Measurements from ENCODE around the gene DZIP3. TPM values are rescaled to one million over a fixed set of nuclear protein-coding genes. Genes with fewer than 3 reads are reported as not detected.
"Not testable (repeated sequence)": the region's sequence is repeated elsewhere in the genome, so short reads cannot be mapped to it uniquely, and the experiment has no call there.

DZIP3 gene
- total RNA-seq, 1 experiment from 2014 or later = 13.5 TPM

DNA sequence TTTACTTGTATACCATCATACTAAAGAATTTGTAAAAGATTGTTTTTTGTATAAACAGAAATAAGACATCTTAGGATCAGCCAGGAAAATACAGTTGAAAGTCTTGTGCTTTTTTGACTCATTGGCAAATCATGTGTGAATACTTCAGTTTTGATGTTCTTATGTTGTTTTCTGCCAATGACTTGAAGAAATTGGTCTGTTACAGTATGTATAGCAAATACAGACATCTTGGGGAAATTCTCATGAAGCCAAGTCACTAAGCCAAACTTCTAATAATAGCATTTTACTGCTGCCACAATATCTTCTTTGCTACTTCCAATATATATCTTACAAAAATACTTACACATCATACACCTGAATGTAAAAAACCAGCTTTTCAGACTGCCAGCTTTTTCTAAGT lies 83.2 kb downstream of the DZIP3 start:
- Histone ChIP-seq H3K27ac (no peak overlapping the region), H3K4me1 (replicated peaks) (no peaks in the 10 kb centered on the region), H3K9me3 (replicated peaks) (no peaks in the 10 kb centered on the region), H3K4me3 (no peak overlapping the region), H3K36me3 (peaks cover 4% of the 10 kb centered on the region; the same call in 1 of the 2 replicates), H3K27me3 (replicated peaks) (no peaks in the 10 kb centered on the region)
- no peak for DNase-seq (ENCODE audit: low read depth in 1 of 2, low spot score in 2 of 2)

DNA sequence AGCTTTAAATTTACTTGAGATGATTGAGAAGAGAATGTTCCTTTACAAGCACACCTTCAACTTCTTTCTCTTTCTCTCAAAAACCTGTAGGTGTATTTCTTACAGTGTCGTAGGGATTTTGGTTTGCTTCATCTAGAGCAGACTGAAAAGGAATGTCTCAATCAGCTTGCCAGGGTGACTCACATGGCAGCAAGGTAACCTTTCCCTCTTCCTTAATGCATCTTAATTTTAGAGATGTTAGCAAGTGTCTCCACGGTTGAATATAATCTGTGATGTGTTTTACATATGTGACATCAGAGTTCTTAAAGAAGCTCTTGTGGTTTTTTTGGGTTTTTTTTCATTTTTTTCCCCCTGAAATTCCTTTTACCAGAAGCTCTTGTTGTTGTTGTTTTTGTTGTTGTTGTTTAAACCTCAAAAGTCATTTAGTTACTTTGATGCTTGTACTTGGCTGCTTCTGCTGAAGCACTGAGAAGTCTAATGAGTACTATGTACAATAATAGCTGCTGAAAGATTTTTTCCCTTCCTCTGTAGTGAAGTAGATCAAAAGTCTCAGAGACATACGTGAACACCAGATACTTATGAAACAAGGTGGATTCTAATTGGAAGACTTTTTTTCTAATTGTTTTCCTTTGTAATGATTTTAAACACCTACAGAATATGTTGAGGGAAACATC lies 84.6 kb downstream of the DZIP3 start:
- Histone ChIP-seq H3K9me3 (replicated peaks) (no peaks in the 10 kb centered on the region), H3K4me3 (no peak overlapping the region), H3K36me3 (peaks cover 6% of the 10 kb centered on the region; the same call in 1 of the 2 replicates), H3K27ac (no peak overlapping the region), H3K27me3 (replicated peaks) (no peaks in the 10 kb centered on the region), H3K4me1 (replicated peaks) (no peaks in the 10 kb centered on the region)
- no peak for DNase-seq (ENCODE audit: low read depth in 1 of 2, low spot score in 2 of 2)

DNA sequence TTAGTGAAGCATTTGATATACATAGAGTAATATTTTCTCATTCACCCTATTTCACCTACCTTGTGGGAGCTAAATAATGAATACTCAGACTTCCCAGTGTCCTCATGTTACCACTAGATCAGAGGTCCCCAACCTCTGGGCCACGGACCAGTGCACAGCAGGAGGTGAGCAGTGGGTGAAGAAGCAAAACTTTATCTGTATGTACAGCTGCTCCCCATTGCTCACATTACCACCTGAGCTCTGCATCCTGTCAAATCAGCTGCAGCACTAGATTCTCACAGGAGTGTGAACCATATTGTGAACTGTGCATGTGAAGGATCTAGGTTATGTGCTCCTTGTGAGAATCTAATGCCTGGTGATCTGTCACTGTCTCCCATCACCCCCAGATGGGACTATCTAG lies 88.3 kb downstream of the DZIP3 start:
- peaks cover 6% of the 10 kb centered on the region; the same call in 1 of the 2 replicates for H3K36me3 ChIP-seq
- no peak for DNase-seq (ENCODE audit: low read depth in 1 of 2, low spot score in 2 of 2)
- no peak overlapping the region for H3K27ac ChIP-seq
- H3K4me1 ChIP-seq (replicated peaks) = no peaks in the 10 kb centered on the region
- H3K9me3 ChIP-seq (replicated peaks) = no peaks in the 10 kb centered on the region
- no peaks in the 10 kb centered on the region for H3K27me3 ChIP-seq (replicated peaks)
- H3K4me3 ChIP-seq = no peak overlapping the region

DNA sequence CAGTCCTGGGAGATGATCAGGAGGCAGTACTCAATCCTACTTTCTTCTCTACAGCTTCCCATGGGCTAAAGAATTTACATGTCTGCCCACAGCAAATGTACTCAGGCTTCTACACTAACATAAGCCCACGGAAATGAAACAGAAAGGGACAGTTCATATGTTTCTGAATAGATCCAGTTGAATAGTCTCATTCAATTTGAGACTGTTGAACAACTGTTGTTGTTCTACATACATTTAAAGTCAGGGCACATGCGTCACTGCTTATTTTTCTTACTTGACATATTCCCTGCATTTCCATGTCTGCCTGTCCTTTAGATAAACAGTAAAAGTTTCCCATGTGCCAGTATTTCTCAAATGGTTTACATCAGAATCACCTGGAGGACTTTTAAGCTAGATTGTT lies 102.8 kb downstream of the DZIP3 start:
- not testable (repeated sequence) for DNase-seq (ENCODE audit: low read depth in 1 of 2, low spot score in 2 of 2); H3K4me3 ChIP-seq; H3K36me3 ChIP-seq; H3K27me3 ChIP-seq (replicated peaks); H3K4me1 ChIP-seq (replicated peaks); H3K9me3 ChIP-seq (replicated peaks); H3K27ac ChIP-seq

DNA sequence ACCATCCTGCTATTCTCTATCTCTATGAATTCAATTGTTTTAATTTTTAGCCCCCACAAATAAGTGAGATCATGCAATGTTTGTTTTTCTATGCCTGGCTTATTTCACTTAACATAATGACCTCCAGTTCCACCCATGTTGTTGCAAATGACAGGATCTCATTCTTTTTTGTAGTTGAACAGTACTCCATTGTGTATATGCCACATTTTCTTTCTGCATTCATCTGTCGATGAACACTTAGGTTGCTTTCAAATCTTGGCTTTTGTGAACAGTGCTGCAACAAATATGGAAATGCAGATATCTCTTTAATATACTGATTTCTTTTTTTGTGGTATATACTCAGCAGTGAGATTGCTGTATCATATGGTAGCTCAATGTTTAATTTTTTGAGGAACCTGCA lies 108.9 kb downstream of the DZIP3 start:
- Histone ChIP-seq H3K27ac (no peak overlapping the region), H3K27me3 (replicated peaks) (no peaks in the 10 kb centered on the region), H3K9me3 (replicated peaks) (no peaks in the 10 kb centered on the region), H3K36me3 (no peaks in the 10 kb centered on the region), H3K4me3 (no peak overlapping the region), H3K4me1 (replicated peaks) (no peaks in the 10 kb centered on the region)
- DNase-seq (ENCODE audit: low read depth in 1 of 2, low spot score in 2 of 2) = no peak

DNA sequence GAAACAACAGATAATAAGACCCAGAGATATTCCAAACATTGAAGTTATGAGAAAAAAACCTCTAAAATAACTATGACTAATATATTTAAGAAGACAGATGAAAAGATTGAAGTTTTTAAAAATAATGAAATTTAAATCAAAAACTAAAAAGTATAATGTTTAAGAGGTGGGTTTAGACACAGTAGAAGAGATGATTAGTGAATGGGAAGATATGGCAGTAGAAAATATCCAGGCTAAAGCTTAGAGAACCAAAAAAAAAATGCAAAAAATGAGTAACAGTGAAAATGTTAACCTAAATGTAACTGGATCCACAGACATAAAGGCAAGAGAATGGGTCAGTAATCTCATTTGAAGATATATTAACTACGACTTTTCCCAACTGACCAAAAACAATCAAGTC lies 115.5 kb downstream of the DZIP3 start:
- no peaks in the 10 kb centered on the region for H3K9me3 ChIP-seq (replicated peaks)
- no peak overlapping the region for H3K4me3 ChIP-seq
- DNase-seq (ENCODE audit: low read depth in 1 of 2, low spot score in 2 of 2) = no peak
- H3K27ac ChIP-seq = no peak overlapping the region
- H3K4me1 ChIP-seq (replicated peaks) = no peaks in the 10 kb centered on the region
- H3K36me3 ChIP-seq = no peaks in the 10 kb centered on the region
- no peaks in the 10 kb centered on the region for H3K27me3 ChIP-seq (replicated peaks)

DNA sequence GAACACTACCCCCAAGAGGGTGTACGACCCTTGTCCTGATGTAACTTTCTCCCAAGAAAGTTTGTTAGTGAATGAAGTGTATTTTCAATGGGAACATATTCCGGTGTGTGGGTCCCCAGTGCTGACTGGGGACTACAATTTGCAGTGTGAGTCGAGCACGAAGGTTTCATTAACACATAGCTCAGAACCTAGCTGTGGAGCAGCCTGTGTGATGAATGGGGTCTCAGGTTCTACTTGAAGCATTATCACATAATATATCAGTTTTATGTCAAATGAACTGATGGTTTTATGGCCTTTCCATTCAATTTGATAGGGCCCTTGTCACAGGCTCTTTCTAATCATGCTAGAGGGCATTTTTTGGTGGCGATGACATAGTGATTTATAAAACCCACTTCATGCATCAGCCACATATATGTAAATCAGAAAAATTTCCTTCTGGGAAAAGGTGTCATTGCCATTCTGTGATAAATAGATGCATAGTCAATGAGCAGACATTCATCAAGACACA lies 123.5 kb downstream of the DZIP3 start:
- no peak overlapping the region for H3K4me3 ChIP-seq
- no peak for DNase-seq (ENCODE audit: low read depth in 1 of 2, low spot score in 2 of 2)

DNA sequence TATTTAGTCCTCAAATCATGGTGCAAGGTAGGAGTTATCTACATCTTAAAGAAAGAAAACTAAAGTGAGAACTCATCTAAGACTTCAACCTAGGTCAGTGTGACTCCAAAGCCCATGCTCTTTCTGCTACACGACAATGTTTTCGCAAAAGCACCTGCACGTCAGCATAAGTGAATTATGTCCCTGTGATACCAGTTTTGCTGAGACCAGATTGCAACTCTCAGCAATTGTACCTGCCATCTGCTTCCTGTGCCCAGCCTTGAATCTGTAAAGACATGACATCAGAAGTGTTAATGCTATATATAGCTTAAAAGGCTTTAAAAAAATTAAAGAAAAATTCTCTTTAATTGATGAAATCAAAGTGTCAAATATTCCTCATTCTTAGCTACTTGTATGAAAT lies 124.3 kb downstream of the DZIP3 start:
- H3K4me3 ChIP-seq = no peak overlapping the region
- no peak for DNase-seq (ENCODE audit: low read depth in 1 of 2, low spot score in 2 of 2)
- no peaks in the 10 kb centered on the region for H3K9me3 ChIP-seq (replicated peaks)
- H3K27ac ChIP-seq = no peak overlapping the region
- H3K27me3 ChIP-seq (replicated peaks) = no peaks in the 10 kb centered on the region
- no peaks in the 10 kb centered on the region for H3K36me3 ChIP-seq
- no peaks in the 10 kb centered on the region for H3K4me1 ChIP-seq (replicated peaks)

More for the DNA sequence above, 123.5 kb downstream of the DZIP3 start:
- H3K27me3 ChIP-seq (replicated peaks) = no peaks in the 10 kb centered on the region
- no peaks in the 10 kb centered on the region for H3K36me3 ChIP-seq
- H3K4me1 ChIP-seq (replicated peaks) = no peaks in the 10 kb centered on the region
- no peak overlapping the region for H3K27ac ChIP-seq
- no peaks in the 10 kb centered on the region for H3K9me3 ChIP-seq (replicated peaks)

DNA sequence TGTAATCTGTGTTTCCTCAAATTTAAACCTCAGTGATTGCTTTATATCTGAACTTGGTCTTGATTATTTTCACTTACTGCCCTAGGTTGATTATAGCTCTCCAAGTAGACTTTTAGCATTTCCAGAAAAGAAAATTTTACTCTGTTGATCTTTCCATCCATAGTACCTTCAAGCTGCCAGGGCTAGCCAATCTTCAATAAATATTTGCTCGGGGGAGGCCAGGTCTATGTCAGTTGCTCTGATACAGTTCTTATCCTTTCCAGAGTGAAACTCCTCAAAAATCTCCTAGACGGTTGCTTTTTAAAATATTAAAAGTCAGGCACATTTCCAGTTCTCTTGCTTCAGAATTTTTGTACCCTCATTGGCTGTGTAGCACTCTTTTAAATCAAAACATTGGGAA lies 128.9 kb downstream of the DZIP3 start:
- Histone ChIP-seq H3K4me1 (replicated peaks) (no peaks in the 10 kb centered on the region), H3K9me3 (replicated peaks) (no peaks in the 10 kb centered on the region), H3K27me3 (replicated peaks) (no peaks in the 10 kb centered on the region), H3K36me3 (no peaks in the 10 kb centered on the region), H3K27ac (no peak overlapping the region), H3K4me3 (no peak overlapping the region)
- DNase-seq (ENCODE audit: low read depth in 1 of 2, low spot score in 2 of 2) = no peak

DNA sequence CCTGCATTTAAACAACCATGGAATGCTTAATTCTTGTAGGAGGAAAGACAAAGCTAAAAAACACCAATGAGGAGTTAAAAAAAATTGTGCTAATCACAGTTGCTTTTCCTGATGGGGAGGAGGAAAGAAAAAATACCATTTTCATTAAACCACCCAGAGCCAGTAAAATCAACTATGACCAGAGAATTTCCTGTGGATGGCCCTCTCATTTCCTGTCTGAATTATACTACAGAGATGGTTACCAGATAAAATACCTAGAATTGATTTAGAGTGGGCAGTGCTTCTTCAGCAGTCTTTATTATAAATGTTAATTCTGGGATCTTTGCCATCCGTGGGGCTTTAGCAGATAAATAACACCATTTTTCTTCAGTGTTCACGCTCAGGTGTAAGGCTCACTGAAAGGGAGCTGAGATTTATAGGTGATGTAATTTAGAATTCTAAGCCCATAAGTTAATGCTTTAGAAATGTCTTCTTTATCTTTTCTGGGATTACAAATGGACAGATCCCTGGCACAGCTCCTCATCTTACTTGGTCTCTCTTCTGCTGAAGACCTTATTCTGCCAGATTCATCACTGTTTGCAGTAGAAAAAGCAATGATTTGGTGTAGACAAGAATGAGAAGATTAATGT lies 129.8 kb downstream of the DZIP3 start:
- Histone ChIP-seq H3K27ac (no peak overlapping the region), H3K4me1 (replicated peaks) (no peaks in the 10 kb centered on the region), H3K4me3 (no peak overlapping the region), H3K36me3 (no peaks in the 10 kb centered on the region), H3K9me3 (replicated peaks) (no peaks in the 10 kb centered on the region), H3K27me3 (replicated peaks) (no peaks in the 10 kb centered on the region)
- no peak for DNase-seq (ENCODE audit: low read depth in 1 of 2, low spot score in 2 of 2)

DNA sequence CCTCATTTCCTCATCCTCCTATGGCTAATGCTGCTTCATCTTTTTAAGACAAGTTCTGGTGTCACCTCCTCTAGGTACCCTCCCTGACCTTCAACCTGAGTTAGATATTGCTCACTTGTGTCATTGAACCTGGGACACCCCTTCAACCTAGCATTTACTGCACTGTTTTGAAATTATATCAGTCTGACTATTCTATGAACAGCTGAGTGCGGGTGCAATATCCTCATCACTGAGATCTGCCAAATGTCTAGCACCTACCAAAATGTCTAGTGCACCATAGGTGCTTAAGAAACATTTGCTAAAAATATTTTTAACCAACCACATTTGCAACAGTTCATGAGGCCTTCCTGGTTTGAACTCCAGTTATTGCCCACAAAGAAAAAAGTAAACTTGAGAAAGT lies 133.2 kb downstream of the DZIP3 start:
- Histone ChIP-seq H3K27ac (no peak overlapping the region), H3K4me3 (no peak overlapping the region), H3K4me1 (replicated peaks) (no peaks in the 10 kb centered on the region), H3K36me3 (no peaks in the 10 kb centered on the region), H3K27me3 (replicated peaks) (no peaks in the 10 kb centered on the region), H3K9me3 (replicated peaks) (no peaks in the 10 kb centered on the region)
- DNase-seq (ENCODE audit: low read depth in 1 of 2, low spot score in 2 of 2) = no peak

DNA sequence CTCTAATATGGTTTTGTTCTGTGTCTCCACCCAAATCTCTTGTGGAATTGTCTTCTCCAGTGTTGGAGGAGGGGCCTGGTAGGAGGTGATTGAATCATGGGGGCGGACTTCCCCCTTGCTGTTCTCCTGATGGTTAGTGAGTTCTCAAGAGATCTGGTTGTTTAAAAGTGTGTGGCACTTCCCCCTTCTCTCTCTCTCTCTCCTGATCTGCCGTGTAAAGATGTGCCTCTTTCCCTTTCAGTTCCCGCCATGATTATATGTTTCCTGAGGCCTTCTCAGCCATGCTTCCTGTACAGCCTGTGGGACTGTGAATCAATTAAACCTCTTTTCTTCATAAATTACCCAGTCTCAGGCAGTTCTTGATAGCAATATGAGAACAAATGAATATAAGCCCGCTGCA lies 134.6 kb downstream of the DZIP3 start:
- DNase-seq (ENCODE audit: low read depth in 1 of 2, low spot score in 2 of 2) = no peak
- no peak overlapping the region for H3K4me3 ChIP-seq
- H3K4me1 ChIP-seq (replicated peaks) = no peaks in the 10 kb centered on the region
- H3K27ac ChIP-seq = no peak overlapping the region
- H3K36me3 ChIP-seq = no peaks in the 10 kb centered on the region
- no peaks in the 10 kb centered on the region for H3K9me3 ChIP-seq (replicated peaks)
- H3K27me3 ChIP-seq (replicated peaks) = no peaks in the 10 kb centered on the region

DNA sequence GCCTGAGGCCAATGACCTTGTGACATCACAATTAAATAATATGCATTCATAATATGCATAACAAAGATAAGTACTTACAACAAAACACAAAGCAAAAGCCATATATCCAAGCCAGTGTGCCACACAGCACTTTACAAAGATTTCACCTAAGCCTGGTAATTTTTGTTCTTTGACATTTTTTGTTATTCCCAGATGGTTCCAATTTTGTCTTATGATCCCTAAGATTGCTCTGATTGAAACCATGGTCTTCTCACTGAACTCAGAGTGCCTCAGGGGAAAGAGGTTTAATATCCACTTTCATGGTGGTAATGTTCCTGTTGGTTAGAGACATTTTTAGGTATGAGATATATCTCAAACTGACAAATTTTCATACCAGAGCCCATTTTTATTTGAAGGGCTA lies 138.6 kb downstream of the DZIP3 start:
- H3K36me3 ChIP-seq = no peaks in the 10 kb centered on the region
- H3K4me3 ChIP-seq = no peak overlapping the region
- no peaks in the 10 kb centered on the region for H3K4me1 ChIP-seq (replicated peaks)
- no peaks in the 10 kb centered on the region for H3K9me3 ChIP-seq (replicated peaks)
- no peaks in the 10 kb centered on the region; the same call in 1 of the 2 replicates for H3K27me3 ChIP-seq (replicated peaks)
- DNase-seq (ENCODE audit: low read depth in 1 of 2, low spot score in 2 of 2) = no peak
- H3K27ac ChIP-seq = no peak overlapping the region

DNA sequence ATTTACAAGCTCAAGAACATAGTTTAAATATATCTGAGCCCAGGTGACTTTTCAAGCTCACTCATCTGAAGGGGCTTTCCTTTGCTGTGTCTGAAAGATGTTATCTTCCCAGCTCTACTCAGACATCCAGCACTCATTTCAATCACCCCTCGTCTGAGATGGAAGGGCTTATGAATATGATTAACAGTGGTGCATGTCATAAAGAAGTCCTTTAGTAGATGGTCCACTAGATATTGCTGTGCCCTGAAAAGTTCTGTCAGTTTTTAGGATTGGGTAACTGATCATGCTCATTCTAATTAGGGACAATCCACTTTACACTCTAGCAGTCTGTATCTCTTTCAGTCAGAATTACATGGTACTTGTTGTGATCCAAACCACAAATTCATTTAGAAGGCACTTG lies 139.4 kb downstream of the DZIP3 start:
- Histone ChIP-seq H3K4me1 (replicated peaks) (no peaks in the 10 kb centered on the region), H3K36me3 (no peaks in the 10 kb centered on the region)

More for the DNA sequence above, 139.4 kb downstream of the DZIP3 start:
- Histone ChIP-seq H3K27me3 (replicated peaks) (no peaks in the 10 kb centered on the region; the same call in 1 of the 2 replicates), H3K9me3 (replicated peaks) (no peaks in the 10 kb centered on the region), H3K27ac (no peak overlapping the region), H3K4me3 (no peak overlapping the region)
- no peak for DNase-seq (ENCODE audit: low read depth in 1 of 2, low spot score in 2 of 2)
